H1 (cell line): ENCODE data around the gene NUCB1. TPM values are rescaled to one million over a fixed set of nuclear protein-coding genes. Genes with fewer than 3 reads are reported as not detected.

Source experiments
- CTCF ChIA-PET: fragments of 300-600 bp; sonication (Branson Sonifier 250); formaldehyde crosslinking; loops from one replicate; lab custom pipeline; 2021; ENCODE audit not compliant: partially characterized antibody; lab: Charles Lee
- POLR2A ChIA-PET: fragments of 300-600 bp; sonication (Branson Sonifier 250); formaldehyde crosslinking; loops from one replicate; lab custom pipeline; 2021; ENCODE audit warnings: inconsistent platforms; ENCODE audit not compliant: partially characterized antibody; lab: Charles Lee
- DNase-seq, 2 experiments: peaks; one replicate each; pipeline versions ENCODE4 v3.0.0 to v3.0.0-alpha.2; 2010 to 2022; ENCODE audit warnings: low spot score in 2 of 2, low read depth in 1 of 2, mixed read lengths in 1 of 2
- FAIRE-seq: peaks from 2 replicates; lab custom pipeline; 2011; peaks lifted over from hg19 to GRCh38; lab: Jason Lieb, UNC
- H2AFZ ChIP-seq: 2 replicates; pipeline ENCODE4 v1.8.1; 2012; ENCODE audit warnings: low read length, inconsistent platforms
- H2AK5ac ChIP-seq: 2 replicates; pipeline ENCODE4 v1.6.1; 2013; ENCODE audit warnings: low read depth, low read length
- H2BK120ac ChIP-seq: replicated peaks from 2 replicates; pipeline ENCODE3; 2013; ENCODE audit warnings: low read depth, low read length, inconsistent platforms
- H2BK12ac ChIP-seq: 2 replicates; pipeline ENCODE4 v1.6.1; 2013; ENCODE audit warnings: low read depth, low read length
- H2BK15ac ChIP-seq: 2 replicates; pipeline ENCODE4 v1.6.1; 2013; ENCODE audit warnings: low read length
- H2BK20ac ChIP-seq: 2 replicates; pipeline ENCODE4 v1.6.1; 2013; ENCODE audit warnings: low read length
- H2BK5ac ChIP-seq: 2 replicates; pipeline ENCODE4 v1.6.1; 2013; ENCODE audit warnings: low read depth, low read length
- H3K14ac ChIP-seq: 2 replicates; pipeline ENCODE4 v1.6.1; 2013; ENCODE audit warnings: inconsistent platforms; ENCODE audit not compliant: insufficient read length
- H3K18ac ChIP-seq: 2 replicates; pipeline ENCODE4 v1.6.1; 2013; ENCODE audit warnings: low read length; ENCODE audit errors: extremely low read depth
- H3K23ac ChIP-seq: 2 replicates; pipeline ENCODE4 v1.6.1; 2013; ENCODE audit warnings: inconsistent platforms; ENCODE audit not compliant: insufficient read length
- H3K23me2 ChIP-seq: 2 replicates; pipeline ENCODE4 v1.6.1; 2013; ENCODE audit warnings: low read depth, low read length
- H3K27ac ChIP-seq: 2 replicates; pipeline ENCODE4 v1.6.1; 2011; ENCODE audit warnings: low read depth, low read length, inconsistent platforms
- H3K27me3 ChIP-seq, 4 experiments: replicated peaks in 1 of 4; 1 replicate in 1 of 4; 2 replicates in 3 of 4; pipeline versions ENCODE4 v1.6.1 to v1.8.1; 2011 to 2013; ENCODE audit warnings: low read length in 3 of 4, mild to moderate bottlenecking in 3 of 4, inconsistent platforms in 2 of 4, mixed read lengths in 2 of 4, moderate library complexity in 1 of 4; ENCODE audit not compliant: control insufficient read depth in 3 of 4, insufficient read depth in 3 of 4; ENCODE audit errors: extremely low read depth in 1 of 4
- H3K36me3 ChIP-seq, 4 experiments: 2 replicates each; pipeline versions ENCODE4 v1.6.1 to v1.8.1; 2011 to 2013; ENCODE audit warnings: mild to moderate bottlenecking in 4 of 4, low read length in 3 of 4, moderate library complexity in 2 of 4, control low read depth in 1 of 4, inconsistent platforms in 1 of 4; ENCODE audit not compliant: insufficient read depth in 4 of 4, control insufficient read depth in 2 of 4
- H3K4ac ChIP-seq: replicated peaks from 2 replicates; pipeline ENCODE3; 2013; ENCODE audit warnings: low read length, low read depth, mixed read lengths, inconsistent platforms; ENCODE audit not compliant: insufficient read length
- H3K4me1 ChIP-seq, 4 experiments: replicated peaks in 1 of 4; 1 replicate in 1 of 4; 2 replicates in 3 of 4; pipeline versions ENCODE4 v1.6.1 to v1.8.1; 2011 to 2013; ENCODE audit warnings: low read length in 3 of 4, inconsistent platforms in 2 of 4, mixed read lengths in 1 of 4; ENCODE audit not compliant: insufficient read depth in 4 of 4, control insufficient read depth in 3 of 4
- H3K4me2 ChIP-seq, 2 experiments: 2 replicates each; pipeline versions ENCODE4 v1.6.1 to v1.8.1; 2011 to 2013; ENCODE audit warnings: low read depth in 2 of 2, low read length in 2 of 2, control low read depth in 1 of 2, inconsistent platforms in 1 of 2, mild to moderate bottlenecking in 1 of 2; ENCODE audit not compliant: insufficient read depth in 1 of 2
- H3K4me3 ChIP-seq, 4 experiments: fragments of 200-600, 300-600 bp in 1 of 4; sonication (generic), shearing (Covaris generic), sonication (Bioruptor Twin) in 1 of 4; 2 replicates each; pipeline versions ENCODE4 v1.5.1 to v1.8.1; 2011 to 2016; ENCODE audit warnings: low read length in 4 of 4, low read depth in 3 of 4, control low read depth in 2 of 4, inconsistent platforms in 2 of 4, mild to moderate bottlenecking in 2 of 4, mixed read lengths in 1 of 4, moderate library complexity in 1 of 4; ENCODE audit not compliant: insufficient read depth in 2 of 4; ENCODE audit errors: extremely low read depth in 1 of 4
- H3K56ac ChIP-seq: replicated peaks from 2 replicates; pipeline ENCODE3; 2013; ENCODE audit warnings: low read depth, mild to moderate bottlenecking, mixed read lengths, low read length, inconsistent platforms; ENCODE audit not compliant: insufficient read length
- H3K79me1 ChIP-seq: 2 replicates; pipeline ENCODE4 v1.6.1; 2013; ENCODE audit warnings: low read depth, low read length, control low read depth
- H3K79me2 ChIP-seq, 2 experiments: 2 replicates each; pipeline versions ENCODE4 v1.6.1 to v1.8.1; 2012 to 2013; ENCODE audit warnings: low read length in 2 of 2, mild to moderate bottlenecking in 2 of 2, inconsistent platforms in 1 of 2; ENCODE audit not compliant: insufficient read depth in 2 of 2, control insufficient read depth in 1 of 2
- H3K9ac ChIP-seq, 4 experiments: replicated peaks in 1 of 4; 1 replicate in 1 of 4; 2 replicates in 3 of 4; pipeline versions ENCODE4 v1.6.1 to v1.8.1; 2011 to 2013; ENCODE audit warnings: low read depth in 3 of 4, low read length in 3 of 4, control low read depth in 2 of 4, mild to moderate bottlenecking in 2 of 4, moderate library complexity in 2 of 4, inconsistent platforms in 1 of 4; ENCODE audit errors: extremely low read depth in 1 of 4
- H3K9me3 ChIP-seq, 2 experiments: 2 replicates each; pipeline versions ENCODE4 v1.6.1 to v1.8.1; 2012 to 2013; ENCODE audit warnings: mild to moderate bottlenecking in 2 of 2, moderate library complexity in 2 of 2, control low read depth in 1 of 2, inconsistent platforms in 1 of 2, low read depth in 1 of 2, low read length in 1 of 2, mixed read lengths in 1 of 2; ENCODE audit not compliant: insufficient read depth in 2 of 2
- H4K20me1 ChIP-seq, 2 experiments: replicated peaks in 1 of 2; 2 replicates each; pipeline versions ENCODE3 to v1.8.1; 2011 to 2013; ENCODE audit warnings: inconsistent platforms in 2 of 2, low read length in 2 of 2, mild to moderate bottlenecking in 1 of 2; ENCODE audit not compliant: insufficient read depth in 2 of 2, control insufficient read depth in 1 of 2
- H4K5ac ChIP-seq: 2 replicates; pipeline ENCODE4 v1.6.1; 2013; ENCODE audit warnings: low read length, low read depth, mixed read lengths, inconsistent platforms; ENCODE audit not compliant: insufficient read length
- H4K8ac ChIP-seq: 2 replicates; pipeline ENCODE4 v1.8.0; 2013; ENCODE audit warnings: mild to moderate bottlenecking, moderate library complexity, low read length, inconsistent platforms; ENCODE audit not compliant: insufficient read depth; ENCODE audit errors: extremely low read depth
- H4K91ac ChIP-seq: replicated peaks from 2 replicates; pipeline ENCODE3; 2013; ENCODE audit warnings: low read length, mixed read lengths, inconsistent platforms; ENCODE audit not compliant: insufficient read length
- EGR1 ChIP-seq: IDR thresholded peaks from 2 replicates; pipeline ENCODE4 v1.6.1; 2011; ENCODE audit warnings: low read depth, low read length, borderline replicate concordance
- SP2 ChIP-seq: IDR thresholded peaks from 2 replicates; pipeline ENCODE4 v1.6.1; 2012; ENCODE audit warnings: mild to moderate bottlenecking, low read length, inconsistent platforms
- WGBS, 2 experiments: shearing (Covaris generic) in 1 of 2; methylation state at CpG; one replicate each; pipeline versions ENCODE4 v1.1.6 to v1.1.7; 2013 to 2015; ENCODE audit warnings: low lambda C conversion rate in 2 of 2, mixed read lengths in 2 of 2, inconsistent platforms in 1 of 2, low coverage in 1 of 2, missing lambda C conversion rate in 1 of 2; ENCODE audit not compliant: insufficient replicate concordance in 2 of 2, insufficient coverage in 1 of 2, insufficient read length in 1 of 2; ENCODE audit errors: extremely low coverage in 1 of 2, missing lambda C conversion rate in 1 of 2; 5-methylcytosine and 5-hydroxymethylcytosine counted together
- polyA plus RNA-seq, 7 experiments: library from polyadenylated mRNA; depleted of rRNA in 3 of 7; stranded (reverse) in 5 of 7; unstranded in 2 of 7; fragments of >200 nt in 5 of 7; fragments of 200-250 nt in 2 of 7; gene quantifications; 1 replicate in 5 of 7; 2 replicates in 1 of 7; 4 replicates in 1 of 7; pipeline versions ENCODE4 v1.2.1 to v1.2.3, GENCODE V29; 2011 to 2013; ENCODE audit warnings: missing spikeins in 2 of 7, mixed read lengths in 2 of 7
- total RNA-seq: library from RNA; stranded (reverse); fragmentation: NEBNext Ultra II Directional; extraction: Animal tissue kit (Norgen Biotek cat#: 25700); gene quantifications from 2 replicates; pipeline ENCODE4 v1.2.1, GENCODE V29; 2021

The NUCB1 gene
- total and polyA plus RNA-seq, 2 of the 8 experiments (the other 6 are each of a cell fraction or from before 2014, with no cell fraction given), result 111 to 121 TPM

- H3K36me3 ChIP-seq, result no peaks in the 10 kb centered on the region; a peak in 1 of 8 replicates
- H2AK5ac ChIP-seq, result peak within 1 kb of the TSS; percentile 72; the same call in 1 of the 2 replicates
- TF ChIP-seq SP2, result no peak
- peak; percentile 87 for TF ChIP-seq EGR1
- H4K5ac ChIP-seq, result peak within 1 kb of the TSS; percentile 75
- H2BK15ac ChIP-seq, result peak within 1 kb of the TSS; percentile 72
- H3K23me2 ChIP-seq, result peaks cover 9% of the 10 kb centered on the region
- no peak within 1 kb of the TSS for H3K23ac ChIP-seq
- no peaks in the 10 kb centered on the region for H3K27me3 ChIP-seq
- DNase-seq (peak in 1 of 2 experiments; percentile 58), FAIRE-seq (no peak)
- no peak within 1 kb of the TSS for H3K56ac ChIP-seq
- H4K8ac ChIP-seq, result peak within 1 kb of the TSS; percentile 79
- peak within 1 kb of the TSS; percentile 97 for H2BK12ac ChIP-seq
- H4K20me1 ChIP-seq, result peaks cover 0 to 3% of the 10 kb centered on the region in 2 experiments
- no peaks in the 10 kb centered on the region for H3K79me1 ChIP-seq
- H3K4me2 ChIP-seq, result peak within 1 kb of the TSS; percentile 50 to 88
- peaks cover 1 to 18% (median 13%) of the 10 kb centered on the region in 4 experiments for H3K4me1 ChIP-seq
- H3K18ac ChIP-seq, result peak within 1 kb of the TSS; percentile 83
- peak within 1 kb of the TSS; percentile 78; the same call in 1 of the 2 replicates for H2BK5ac ChIP-seq
- CTCF ChIA-PET, result interaction anchor here (0.8 to 2.9 kb wide), 8 partner anchors 21 to 102 kb away, joined by 3 to 9 read pairs (median 4); no protein-coding TSS in a partner anchor
- peak within 1 kb of the TSS; percentile 90; the same call in 1 of the 2 replicates for H2BK20ac ChIP-seq
- H3K27ac ChIP-seq, result no peak within 1 kb of the TSS
- H2AFZ ChIP-seq, result peak within 1 kb of the TSS; percentile 81; the same call in 1 of the 2 replicates
- peak within 1 kb of the TSS; percentile 4 to 46 (median 22); a peak in 4 of 8 replicates for H3K4me3 ChIP-seq
- POLR2A ChIA-PET, result interaction anchor here (0.6 to 2.6 kb wide), 10 partner anchors 8 to 97 kb away, joined by 3 to 12 read pairs (median 6); partner anchors contain the start of genes FTL and NUCB1
- WGBS, 2 experiments, result 42% methylated on average over 7 of the region's 11 CpGs; no CpG with 5 or more reads in 1 of the 2 experiments
- H3K9ac ChIP-seq, result peak within 1 kb of the TSS in 3 of 4 experiments; percentile 14 to 25 (median 24); a peak in 5 of 7 replicates
- H3K79me2 ChIP-seq, result peaks cover 3 to 10% of the 10 kb centered on the region in 2 experiments; a peak in 3 of 4 replicates
- no peak within 1 kb of the TSS for H3K14ac ChIP-seq
- peak within 1 kb of the TSS; percentile 78 for H3K4ac ChIP-seq
- H3K9me3 ChIP-seq, result no peaks in the 10 kb centered on the region
- H2BK120ac ChIP-seq, result peak within 1 kb of the TSS; percentile 47
- peak within 1 kb of the TSS; percentile 84 for H4K91ac ChIP-seq
Observed at GRCh38 chr19:48868114-48868886, 31.8 kb upstream of the NUCB1 start, which contains the start of gene PLEKHA4. PLEKHA4 (minus strand) TSS chr19:48868617; CDS start chr19:48867620, 997 bp downstream.
